HUDEP-2 (cell line): ENCODE measurements around the gene LMAN2.

Source experiments
- DNase-seq, 76 experiments: peaks; one replicate each; lab custom pipeline; 2025; ENCODE audit not compliant: unreplicated experiment in 76 of 76; lab: John Stamatoyannopoulos, UW

Gene LMAN2

GRCh38 chr5:177294632-177295031 is 56.8 kb downstream of the LMAN2 start:
- DNase-seq, result no peak

DNA sequence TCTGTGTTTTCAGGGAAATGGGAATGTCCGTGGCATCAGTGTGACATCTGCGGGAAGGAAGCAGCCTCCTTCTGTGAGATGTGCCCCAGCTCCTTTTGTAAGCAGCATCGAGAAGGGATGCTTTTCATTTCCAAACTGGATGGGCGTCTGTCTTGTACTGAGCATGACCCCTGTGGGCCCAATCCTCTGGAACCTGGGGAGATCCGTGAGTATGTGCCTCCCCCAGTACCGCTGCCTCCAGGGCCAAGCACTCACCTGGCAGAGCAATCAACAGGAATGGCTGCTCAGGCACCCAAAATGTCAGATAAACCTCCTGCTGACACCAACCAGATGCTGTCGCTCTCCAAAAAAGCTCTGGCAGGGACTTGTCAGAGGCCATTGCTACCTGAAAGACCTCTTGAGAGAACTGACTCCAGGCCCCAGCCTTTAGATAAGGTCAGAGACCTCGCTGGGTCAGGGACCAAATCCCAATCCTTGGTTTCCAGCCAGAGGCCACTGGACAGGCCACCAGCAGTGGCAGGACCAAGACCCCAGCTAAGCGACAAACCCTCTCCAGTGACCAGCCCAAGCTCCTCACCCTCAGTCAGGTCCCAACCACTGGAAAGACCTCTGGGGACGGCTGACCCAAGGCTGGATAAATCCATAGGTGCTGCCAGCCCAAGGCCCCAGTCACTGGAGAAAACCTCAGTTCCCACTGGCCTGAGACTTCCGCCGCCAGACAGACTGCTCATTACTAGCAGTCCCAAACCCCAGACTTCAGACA is 57.5 kb downstream of the LMAN2 start:
- DNase-seq, result no peak

DNA sequence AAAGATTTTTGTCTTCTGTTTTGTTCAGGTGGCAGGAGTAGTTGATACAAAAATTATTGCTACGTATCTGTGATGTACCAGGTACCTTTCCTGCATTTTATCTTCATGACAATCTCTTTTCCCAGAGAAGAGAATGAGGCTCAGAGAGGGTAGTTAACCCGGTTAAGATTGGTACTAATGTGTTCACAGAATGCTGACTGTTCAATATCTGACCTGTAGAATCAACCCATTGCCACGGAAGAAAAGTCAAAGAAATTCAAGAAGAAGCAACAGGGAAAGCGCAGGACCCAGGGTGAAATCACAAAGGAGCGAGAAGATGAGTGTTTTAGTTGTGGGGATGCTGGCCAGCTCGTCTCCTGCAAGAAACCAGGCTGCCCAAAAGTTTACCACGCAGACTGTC is 59.7 kb downstream of the LMAN2 start:
- DNase-seq, result no peak

- DNase-seq, result no peak
These were observed 60.5 kb downstream of the LMAN2 start for GRCh38 chr5:177290816-177291596.

GRCh38 chr5:177288191-177288590 is 63.3 kb downstream of the LMAN2 start:
- DNase-seq, result no peak
